GOT3 (cell line): Measurements from ENCODE around the gene SLC25A13.

Source experiments
- DNase-seq: peaks from one replicate; lab custom pipeline; 2025; ENCODE audit warnings: mixed read lengths; lab: John Stamatoyannopoulos, UW

Gene SLC25A13

DNA sequence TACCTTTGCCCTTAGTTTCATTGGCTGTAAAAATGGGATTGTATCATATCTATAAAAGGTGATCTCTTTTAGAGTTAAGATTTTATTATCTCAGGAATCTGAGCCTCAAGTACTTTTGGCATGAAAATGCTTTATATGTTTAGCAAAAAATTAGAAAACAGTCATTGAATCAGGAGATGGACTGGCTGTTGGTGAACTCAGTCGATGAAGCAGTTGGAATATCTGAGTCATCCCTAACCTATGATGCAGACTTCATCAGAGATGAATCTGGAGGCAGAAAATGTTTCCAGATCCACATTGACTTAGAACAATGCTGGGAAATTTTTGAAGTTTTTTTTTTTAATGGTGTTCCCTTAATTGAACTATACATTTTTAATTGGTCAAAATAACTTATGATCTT, 228.5 kb downstream of the SLC25A13 start:
- no peak for DNase-seq

DNA sequence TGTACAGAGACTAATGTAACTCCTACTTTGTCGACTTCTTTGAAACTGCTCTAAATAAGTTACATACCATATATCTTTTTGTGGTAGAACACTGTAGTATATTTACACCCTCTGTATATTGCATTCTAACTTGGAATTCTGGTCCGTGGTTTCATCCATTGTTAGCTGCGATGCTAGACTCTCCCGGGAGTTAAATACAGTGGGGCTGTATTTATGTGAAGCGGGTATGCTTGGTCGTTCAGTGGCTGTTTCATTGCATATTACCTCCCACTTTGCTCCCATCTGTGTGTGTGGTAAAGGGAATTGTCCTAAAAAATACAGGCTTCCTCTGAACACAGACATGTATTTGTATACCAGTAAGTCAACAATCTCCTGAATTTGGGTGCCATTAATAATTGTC, 231.1 kb downstream of the SLC25A13 start:
- no peak for DNase-seq

DNA sequence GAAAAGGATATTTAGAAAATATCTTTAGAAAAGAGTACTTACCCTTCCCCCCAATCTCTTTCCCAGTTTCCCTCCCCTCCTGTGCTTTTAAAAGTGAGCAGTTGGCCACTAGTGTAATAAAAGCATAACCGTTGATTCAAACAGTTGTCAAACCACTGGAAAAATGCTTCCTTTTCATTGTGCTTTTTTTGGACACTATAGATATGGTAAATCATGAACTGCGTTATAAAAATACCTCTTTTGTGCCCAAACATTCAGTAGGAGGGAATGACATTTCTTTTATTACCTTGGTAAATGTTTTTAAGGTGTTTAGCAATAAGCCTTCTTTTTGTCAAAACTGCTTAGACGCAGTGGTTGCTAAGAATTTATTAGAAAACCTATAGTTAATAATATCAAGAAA, 232.4 kb downstream of the SLC25A13 start:
- no peak for DNase-seq

DNA sequence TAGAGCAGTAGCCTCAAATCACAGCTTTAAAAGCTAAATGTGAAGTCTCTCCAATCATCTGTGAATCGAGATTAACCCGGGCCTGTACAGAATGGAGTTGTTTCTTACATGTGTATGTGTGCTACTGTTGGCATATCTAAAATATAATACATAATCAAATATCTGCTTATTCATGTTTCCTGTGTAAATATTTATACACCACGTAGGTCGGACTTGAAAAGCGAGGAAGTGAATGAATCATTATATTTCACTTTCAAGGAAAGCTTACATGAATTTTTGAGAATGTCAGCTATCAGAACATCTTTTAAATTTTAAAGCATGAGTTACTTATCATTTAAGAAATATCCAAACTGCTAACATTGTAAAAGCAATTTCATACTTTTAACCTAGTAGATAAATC, 233.3 kb downstream of the SLC25A13 start:
- DNase-seq = no peak

DNA sequence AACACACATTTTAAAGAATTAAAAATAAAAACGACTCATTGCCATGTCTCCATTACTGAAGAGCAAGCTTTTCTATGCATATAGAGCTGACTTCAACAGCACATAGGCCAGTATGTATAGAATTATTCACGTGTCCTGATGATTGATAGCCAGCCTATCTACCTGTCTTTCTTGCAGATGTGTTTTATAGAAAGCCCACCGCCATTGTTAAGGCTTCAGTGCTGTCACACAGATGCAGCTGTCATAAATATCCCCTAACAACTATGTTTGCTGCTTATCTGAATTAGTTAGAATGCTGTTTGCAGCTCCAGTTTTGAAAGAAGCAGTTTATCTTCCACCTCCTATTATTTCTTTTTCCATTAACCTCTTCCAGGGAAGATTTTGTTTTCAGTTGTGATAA, 235.9 kb downstream of the SLC25A13 start:
- no peak for DNase-seq

DNA sequence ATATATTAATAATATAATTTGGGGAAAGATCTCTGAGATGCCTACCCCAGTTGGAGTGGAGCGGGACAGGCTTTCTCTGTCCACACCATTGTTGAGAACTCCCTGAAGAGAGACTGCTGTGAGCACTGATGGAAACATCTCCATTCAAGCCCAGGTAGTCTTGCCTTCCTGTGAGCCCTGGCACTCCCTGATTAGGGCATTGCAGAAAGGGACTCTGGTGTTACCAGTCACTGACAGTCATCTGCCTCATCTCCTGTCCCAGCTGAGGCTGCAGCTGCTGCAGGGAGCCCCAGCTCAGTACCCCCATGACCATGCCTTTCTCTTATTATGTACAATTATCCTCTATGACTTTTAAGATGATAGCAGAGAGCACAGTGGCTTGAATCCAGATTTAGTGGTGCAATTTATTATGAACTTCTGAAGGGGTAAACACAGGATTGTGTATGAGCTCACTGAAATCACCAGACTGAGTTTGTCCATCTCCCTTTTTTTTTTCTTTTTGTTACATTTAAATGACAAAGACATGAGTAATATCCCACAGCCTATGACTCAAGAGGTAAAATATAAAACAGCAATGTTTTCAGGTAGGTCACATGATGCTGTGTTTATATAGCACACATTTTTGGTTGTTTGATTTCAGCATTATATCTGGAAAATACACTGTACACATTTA, 236.9 kb downstream of the SLC25A13 start:
- DNase-seq = no peak

DNA sequence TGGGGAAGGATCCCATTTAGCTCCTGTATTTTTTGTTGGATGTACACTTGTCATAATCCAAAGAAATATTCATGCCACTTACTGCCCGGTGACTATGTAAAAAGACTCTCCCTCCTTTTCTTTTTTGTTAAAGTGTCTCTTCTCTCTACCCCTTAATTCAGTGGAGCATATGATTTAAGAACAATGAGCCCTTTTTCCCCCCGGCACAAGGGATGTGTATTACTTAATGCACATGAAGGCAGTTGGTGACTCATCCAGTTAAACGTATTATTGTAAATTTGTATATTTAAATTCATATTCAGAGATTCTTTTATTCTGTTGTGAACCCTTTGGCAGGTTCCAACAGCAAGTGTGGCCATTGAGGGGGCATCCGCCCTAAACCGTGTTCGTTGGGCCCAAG, 241.9 kb downstream of the SLC25A13 start:
- DNase-seq = no peak

DNA sequence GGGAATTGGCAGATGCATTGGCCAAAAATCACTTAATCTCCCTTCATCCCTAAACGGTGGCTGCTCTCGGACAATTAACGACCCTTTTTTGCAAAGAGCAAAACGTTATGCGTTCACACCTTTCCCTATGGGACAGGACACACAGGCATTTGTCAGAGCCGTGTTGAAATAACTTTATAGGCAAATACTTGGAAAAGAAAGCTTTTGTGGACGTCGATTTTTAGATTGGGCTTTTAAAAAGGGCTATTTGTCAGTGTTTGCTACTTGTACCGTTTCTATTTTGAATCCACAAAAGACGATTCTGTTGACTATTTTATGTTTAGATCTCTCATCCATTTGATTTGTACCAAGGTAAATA, 245.6 kb downstream of the SLC25A13 start:
- no peak for DNase-seq

DNA sequence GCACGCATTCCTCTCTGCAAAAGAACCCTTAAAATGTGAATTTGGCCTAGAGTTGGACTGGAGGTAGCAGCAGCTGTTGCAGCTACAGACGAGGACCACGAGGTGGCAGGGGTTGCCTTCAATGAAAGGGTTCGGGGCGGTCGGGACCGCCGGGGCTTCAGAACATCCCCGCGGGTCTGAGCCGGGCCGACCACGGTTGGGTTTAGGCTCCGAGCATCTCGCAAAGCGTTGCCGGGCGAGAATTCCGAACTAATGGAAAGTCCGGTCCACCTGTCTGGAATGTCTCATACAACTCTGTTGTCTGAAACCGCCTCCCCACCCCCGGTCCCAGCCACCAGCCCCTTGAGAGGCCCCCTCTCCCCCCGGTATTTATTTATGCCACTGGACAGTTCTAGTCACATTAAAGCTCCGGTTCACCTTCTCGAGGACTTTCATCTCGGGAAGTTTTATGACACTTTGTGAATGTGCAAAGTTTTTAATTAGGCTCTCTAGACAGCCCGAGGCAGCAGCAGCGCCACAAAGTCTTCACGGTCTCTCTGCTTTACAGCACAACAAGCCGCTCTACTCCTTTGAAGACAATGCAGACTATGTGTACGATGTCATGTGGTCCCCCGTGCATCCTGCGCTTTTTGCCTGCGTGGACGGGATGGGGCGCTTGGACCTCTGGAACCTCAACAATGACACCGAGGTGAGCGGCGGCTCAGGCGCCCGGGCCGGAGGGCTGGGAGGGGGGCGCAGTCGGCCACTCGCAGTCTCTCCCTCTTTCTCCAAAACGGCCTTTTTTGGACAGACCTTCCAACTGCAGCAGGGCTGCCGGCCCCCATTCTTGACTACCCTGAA, 246.2 kb downstream of the SLC25A13 start:
- DNase-seq = no peak

DNA sequence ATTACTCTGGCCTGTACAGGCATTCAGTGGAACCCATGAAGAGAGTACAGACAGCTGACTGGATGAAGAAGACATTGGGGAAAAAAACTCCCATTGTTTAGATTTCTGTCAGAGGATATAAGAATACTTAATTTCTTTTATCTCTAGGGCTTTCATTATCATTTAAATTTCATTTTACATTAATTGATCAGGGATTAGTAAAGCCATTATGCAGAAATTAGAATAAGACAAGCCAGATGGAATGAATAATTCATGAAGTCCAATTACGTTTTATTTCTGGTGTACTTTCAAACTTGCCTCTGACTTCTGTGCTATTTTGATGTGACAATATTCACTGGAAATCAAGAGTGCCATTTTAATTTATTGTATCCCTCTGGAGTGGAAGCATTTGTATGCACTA, 247.0 kb downstream of the SLC25A13 start:
- DNase-seq = no peak
